HG03565 (cell line): ENCODE measurements around the gene ROPN1B.
"Not testable (repeated sequence)": the region's sequence is repeated elsewhere in the genome, so short reads cannot be mapped to it uniquely, and the experiment has no call there.

Source experiments
- ATAC-seq: cut with Tn5 transposase; IDR thresholded peaks from one replicate; pipeline ENCODE4 v1.9.1; 2021; ENCODE audit warnings: mild to moderate bottlenecking, moderate library complexity; ENCODE audit not compliant: unreplicated experiment

ROPN1B gene

DNA sequence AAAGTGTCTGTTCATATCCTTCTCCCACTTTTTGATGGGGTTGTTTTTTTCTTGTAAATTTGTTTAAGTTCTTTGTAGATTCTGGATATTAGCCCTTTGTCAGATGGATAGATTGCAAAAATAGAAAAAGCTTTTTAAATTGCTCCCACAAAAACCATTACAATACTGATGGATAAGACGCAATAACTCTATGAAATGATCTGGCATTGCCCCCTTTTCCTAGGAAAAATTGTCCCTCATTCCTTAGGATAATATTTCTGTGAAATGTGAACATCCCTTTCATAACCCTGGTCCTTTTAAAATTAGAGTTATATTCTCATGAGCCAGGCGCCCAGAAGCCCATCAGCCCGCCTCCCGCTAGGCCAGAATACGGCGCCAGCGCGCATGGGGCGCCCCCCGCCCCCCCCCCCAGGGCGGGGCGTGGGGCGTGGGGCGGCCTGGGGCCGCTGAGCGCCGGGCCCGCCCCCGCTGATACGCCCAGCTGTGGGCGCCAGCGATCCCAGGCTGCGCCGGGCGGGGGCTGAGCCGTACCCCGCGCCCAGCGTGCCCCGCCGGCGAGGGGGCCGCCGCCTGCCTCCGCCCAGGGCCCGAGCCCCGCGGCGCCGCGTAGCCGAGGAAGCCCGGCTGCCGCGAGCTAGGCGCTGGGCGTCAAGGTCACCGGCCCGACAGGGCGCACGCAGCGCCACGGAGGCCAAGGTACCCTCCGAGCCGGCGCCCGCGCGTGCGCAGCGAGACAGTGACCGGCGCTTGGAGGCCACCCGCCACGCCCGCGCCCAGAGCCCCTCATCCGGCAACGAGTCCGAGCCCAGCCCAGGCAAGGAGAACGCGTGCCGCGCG is 11.1 kb upstream of the ROPN1B start:
- no peak for ATAC-seq

DNA sequence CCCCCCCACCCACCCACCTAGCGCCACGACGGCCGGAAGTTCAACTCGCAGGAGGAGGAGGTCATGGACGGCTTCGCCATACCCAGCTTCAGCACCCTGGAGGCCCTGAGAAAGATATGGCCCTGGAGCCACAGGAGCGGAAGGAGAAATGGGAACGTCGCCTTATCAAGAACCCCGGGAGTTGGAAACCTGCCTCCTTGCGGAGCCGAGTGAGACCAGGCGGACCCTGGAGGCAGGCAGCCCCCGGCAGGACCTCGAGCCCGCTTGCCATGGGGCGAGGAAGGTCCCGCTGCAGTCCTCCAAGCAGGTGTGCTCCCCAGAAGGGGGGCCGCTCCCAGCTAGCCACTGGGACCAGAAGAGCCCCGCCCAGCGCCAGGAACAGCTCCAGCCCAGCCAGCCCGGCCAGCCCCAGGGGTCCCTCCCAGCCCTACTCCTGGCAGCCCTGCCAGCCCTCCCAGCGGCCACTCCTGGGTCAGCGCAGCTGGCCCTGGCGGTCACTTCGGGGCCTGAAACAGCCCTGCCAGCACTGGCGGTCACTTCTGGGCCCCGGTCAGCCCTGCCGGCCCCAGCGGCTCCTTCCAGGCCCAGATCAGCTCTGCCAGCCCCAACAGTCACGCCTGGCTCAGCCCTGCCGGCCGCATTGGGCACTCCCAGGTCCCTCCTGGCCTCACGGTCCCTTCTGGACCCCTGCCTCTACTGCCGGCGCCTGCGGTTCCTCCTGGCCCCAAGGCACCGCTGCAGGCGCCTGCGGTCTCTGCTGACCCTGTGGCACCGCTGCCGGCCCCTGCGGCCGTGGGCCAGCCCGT is 10.3 kb upstream of the ROPN1B start:
- no peak for ATAC-seq

DNA sequence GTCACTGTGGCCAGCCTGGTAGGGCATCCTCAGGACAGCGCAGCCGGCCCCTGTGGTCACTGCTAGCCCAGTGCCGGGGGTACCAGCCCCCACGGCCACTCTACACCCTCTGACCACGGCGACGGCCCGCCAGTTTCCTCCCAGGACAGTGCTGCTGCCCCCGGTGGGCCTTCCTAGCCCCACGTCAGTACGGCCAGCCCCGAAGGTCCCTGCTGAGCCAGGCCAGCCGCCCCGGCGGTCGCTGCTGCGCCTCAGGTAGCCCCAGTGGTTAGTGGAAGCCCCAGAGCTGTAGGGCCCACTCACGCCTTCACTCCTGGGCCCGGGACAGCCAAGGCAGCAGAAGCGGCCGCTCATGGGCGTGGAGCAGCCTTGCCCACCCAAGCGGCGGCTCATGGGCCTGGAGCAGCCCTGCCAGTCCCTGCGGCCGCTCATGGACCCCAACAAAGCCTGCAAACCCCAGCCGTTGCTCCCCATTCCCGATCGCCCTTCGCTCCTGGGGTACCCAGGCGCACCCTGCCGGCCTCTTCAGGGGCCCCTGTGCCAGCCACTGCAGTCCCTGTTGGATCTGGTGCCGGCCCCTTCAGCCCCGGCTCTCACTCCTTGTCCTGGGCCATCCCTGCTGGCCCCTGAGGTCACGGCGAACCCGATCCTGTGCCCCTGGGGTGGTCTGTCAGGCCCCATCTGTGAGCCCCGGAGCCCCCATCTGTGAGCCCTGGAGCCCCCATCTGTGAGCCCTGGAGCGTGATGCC is 9.5 kb upstream of the ROPN1B start:
- ATAC-seq = no peak

DNA sequence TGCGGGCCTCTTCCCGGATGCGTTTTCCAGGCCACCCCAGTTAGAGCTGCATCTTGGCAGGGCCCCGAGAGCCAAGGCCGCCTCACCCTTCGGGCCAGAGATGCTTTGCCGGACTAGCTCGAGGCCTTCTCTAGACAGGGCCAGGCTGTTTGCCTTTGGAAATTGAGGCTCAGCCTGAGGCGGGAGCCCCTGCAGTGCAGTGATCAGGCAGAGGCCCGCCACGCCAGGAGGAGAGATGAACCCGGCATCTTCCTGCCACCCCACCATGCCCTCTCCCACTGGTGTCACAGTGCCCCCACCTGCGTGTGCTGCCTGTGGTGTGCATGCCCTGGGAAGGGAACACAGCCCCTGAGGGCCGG is 8.9 kb upstream of the ROPN1B start:
- no peak for ATAC-seq

DNA sequence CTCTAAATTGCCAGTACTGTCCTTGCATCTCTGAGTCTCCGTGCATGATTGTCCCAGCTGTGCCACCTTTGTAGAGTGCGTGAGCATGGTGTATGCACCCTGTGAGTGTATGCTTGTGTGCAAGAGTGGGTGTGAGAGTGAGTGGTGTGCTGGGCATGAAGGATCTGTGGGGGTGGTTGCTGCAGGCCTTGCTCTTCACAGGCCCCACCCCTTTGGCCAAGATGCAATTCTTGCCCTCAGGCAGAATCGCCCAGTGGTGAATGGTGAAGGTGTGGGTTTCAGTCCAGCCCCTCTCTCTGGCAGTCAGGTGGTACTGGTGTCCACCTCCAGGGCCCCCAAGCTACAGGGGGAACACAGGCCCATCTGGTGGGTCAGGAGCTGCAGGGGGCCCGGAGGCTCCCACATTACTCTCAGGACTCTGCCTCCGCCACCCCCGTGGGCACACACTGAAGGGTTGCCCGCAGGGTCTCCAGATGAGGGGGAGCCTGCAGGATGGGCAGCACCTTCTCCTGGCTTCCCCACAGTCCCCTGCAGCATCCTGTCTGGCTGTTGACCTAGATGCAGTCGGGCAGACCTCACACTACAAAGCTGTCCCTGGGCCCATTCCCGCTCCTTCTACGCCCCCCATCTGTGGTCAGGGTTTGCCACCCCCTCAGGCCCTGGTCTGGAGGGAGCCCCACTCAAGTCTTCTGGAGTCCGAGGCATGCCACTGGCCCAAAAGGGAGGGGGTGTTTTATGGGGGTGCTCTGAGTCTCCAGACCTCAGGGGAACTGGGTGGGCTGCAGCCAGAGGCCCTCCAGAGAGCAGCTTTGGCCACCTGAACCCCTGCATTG is 8.3 kb upstream of the ROPN1B start:
- no peak for ATAC-seq

DNA sequence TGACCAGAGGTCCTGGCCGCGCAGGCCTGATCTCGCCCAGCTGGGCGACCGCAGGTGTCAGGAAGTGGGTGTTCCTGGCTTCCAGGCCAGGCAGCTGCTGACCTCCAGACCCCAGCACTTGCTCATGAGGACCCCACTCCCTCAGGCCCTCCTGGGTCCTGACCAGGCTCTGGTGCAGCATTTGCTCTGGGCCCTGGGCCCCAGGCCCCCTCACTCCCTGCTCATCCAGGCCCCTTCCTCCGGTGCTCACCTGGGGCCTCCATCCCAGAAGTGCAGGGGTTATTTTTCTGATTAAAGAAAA is 7.7 kb upstream of the ROPN1B start:
- no peak for ATAC-seq

DNA sequence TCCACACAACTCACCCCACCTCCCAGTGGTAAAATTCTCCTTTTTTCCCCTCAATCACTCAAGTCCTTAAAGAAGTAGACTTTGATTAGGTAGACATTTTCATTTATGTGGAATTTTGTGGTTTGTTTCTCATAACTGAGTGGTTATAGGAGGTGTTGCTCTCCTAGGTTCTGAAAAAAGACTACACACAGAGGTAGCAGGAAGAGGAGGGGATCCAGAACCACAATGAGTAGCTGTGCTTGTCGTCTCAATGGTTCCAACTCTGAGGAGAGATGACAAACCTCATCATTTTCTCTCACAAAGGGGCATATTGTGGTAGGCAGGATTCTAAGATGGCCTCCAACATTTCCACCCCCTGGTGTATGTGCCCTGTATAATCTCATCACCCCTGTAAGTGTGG is 5.1 kb upstream of the ROPN1B start:
- ATAC-seq = not testable (repeated sequence)

DNA sequence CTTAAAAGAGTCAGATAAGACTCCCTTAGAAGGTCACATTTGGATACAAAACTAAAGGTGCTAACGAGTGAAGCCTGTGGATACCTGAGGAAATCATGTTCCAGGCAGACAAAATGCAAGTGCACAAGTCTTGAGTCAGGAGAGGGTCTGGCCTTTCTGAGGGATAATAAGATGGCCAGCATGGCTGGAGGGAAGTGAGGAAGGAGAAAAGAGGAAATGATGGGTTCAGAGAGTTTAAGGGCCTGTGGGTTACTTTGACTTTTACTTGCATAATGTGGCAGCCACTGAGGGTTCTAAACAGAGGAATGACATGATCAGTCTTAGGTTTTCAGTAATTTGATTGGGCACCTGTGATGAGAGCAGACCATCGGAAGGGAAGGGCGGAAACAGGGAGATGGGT is 3.5 kb upstream of the ROPN1B start:
- ATAC-seq = no peak

DNA sequence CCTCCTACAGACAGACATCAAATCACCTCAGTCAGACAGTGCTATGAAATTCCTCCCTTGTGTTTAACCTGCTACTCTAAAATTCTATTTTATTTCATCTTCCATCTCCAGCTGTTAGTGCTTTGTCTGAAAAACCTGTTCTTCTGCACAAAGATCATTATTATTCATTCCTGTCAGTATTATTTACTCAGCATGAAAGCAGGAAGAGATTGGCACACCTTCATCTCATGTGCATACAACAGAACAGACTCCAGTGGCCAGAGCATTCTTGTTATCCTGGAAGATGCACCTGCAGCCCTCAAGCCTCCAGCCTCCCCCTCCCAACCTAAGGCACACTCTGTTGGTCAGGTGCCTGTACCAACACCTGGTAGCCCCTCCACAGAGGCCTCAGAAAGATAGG is 1.8 kb upstream of the ROPN1B start:
- no peak for ATAC-seq

DNA sequence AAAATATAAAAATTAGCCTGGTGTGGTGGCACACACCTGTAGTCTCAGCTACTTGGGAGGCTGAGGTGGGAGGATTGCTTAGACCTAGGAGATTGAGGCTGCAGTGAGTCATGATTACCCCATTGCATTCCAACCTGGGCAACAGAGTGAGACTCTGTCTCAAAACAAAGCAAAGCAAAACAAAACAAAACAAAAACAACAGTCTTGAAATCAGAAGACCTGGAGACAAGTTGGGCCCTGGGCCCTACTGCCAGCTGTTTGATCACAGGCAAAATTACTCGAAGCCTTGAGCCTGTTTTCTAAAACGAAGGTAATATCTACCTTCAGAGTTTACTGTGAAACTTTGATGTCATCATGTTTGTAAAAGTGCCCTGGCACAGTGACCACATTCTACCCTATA is 857 bp upstream of the ROPN1B start:
- ATAC-seq = not testable (repeated sequence)

DNA sequence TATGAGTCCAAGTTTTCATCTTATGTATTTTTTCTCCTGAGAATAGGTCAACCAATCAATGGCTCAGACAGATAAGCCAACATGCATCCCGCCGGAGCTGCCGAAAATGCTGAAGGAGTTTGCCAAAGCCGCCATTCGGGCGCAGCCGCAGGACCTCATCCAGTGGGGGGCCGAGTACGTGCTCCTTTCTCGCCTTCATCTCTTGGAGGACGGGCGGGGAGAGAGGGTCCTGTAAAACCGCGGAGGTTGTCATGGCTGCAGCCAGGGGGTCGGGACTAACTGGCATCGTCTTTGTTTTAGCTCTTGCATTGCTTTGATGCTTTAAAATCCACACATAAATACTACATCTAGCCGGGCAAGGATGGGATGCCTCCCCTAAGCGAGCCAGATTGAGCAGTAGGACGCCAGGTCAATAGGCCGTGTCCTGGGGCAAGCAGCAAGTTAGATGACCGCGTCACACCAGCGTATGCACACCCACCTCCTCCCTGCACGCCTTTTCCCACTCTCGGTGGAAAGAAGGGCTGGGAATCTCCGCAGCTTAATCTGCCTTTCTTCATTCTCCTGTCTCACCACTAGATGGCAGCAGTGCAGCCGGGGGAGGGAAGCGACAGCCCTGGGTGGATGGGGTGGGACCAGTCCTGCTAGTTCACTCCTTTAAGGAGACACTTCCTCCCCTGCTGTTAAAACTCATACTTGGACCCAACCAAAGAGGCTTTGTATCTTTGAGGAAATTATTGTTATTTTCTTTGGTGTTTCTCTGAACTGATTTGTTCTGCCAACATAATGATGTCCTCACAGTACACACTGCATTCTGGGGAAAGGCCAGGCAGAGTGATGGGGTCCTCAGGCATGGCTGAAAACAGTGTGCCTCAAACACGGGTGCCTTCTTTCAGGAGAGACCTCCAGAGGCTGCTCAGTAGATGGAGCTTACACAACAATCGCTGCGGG is 3.3 kb downstream of the ROPN1B start:
- peak; percentile 40 for ATAC-seq

DNA sequence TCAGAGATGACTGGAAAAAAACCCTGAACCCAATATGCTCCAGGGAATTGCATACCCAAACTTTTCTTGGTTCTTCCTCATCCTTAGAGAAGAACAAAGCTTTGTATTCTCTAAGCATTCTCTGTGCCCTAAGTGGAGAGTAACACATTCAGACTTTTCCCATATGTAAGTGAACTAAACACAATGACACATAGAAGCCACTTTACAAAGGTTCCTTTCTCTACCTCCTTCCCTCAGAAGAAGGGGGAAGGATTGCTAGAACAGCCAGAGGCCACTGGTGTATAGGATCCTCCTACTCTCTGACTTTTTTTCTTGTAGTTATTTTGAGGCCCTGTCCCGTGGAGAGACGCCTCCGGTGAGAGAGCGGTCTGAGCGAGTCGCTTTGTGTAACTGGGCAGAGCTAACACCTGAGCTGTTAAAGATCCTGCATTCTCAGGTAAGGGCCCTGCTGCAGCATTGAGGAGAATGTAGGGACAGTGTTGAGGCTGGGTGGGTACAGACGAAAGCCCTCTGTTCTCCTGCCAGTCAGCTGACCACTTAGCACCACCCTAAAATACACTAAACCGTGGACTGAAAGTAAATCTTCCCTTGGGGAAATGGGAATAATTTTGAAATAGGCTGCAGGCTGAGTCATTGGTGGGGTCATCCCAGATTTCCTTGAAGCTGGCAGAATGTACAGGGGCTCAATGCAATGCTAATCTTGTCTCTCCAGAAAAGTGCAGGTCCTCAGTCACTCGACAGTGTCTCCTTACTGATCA is 6.4 kb downstream of the ROPN1B start:
- not testable (repeated sequence) for ATAC-seq

DNA sequence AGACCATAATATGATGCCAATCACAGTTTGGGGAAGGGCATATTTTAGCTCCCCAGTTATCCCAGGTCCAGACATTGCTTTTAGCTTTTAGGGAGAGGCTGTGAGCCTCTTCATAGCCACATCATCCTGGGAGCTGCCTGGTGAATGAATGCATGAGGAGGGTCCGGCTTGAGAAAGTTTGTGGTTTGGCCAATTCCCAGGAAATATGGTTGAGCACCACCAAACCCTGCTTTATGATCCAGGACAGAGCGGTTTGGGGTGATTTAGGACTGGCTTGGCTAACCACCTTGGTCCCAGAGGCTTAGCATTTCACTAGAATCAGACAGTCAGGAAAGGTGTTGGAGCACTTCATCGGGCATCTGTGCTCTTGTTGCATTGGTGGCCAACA is 7.0 kb downstream of the ROPN1B start:
- ATAC-seq = not testable (repeated sequence)

DNA sequence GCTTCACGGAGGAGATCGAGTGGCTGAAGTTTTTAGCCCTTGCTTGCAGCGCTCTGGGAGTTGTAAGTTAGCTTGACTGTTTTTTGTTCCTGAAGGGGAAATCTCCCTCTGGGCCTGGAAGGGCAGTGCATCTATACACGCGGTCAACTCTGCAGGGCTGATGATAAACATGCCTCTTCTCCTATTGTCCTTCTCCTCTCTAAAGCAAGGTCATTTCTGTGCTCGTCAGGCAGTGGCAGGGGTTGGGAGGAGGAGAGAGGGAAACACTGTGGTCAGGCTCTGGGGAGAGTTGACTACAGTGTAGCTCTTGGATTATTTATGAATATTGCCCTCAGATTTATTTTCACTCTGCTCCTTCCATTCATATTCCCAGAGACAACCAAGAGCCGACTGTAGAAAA is 8.1 kb downstream of the ROPN1B start:
- not testable (repeated sequence) for ATAC-seq

DNA sequence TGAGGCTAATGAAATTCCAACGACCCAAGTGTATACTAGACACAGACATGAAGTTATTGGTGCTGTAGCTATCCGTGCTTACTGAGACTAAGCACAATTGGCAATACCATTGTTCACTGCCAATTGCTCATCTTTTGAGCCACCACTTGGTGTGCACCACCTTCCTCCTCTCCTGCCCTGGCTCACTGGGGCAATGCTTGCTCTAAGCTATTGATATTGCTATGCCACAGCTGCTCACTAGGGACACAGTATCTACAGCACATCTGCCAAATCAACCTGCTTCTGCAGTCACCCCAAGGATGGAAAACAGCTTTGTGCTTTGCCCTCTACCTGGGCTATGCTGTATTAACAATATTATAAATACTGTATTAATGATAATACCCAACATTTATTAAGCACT is 16.0 kb downstream of the ROPN1B start:
- not testable (repeated sequence) for ATAC-seq

DNA sequence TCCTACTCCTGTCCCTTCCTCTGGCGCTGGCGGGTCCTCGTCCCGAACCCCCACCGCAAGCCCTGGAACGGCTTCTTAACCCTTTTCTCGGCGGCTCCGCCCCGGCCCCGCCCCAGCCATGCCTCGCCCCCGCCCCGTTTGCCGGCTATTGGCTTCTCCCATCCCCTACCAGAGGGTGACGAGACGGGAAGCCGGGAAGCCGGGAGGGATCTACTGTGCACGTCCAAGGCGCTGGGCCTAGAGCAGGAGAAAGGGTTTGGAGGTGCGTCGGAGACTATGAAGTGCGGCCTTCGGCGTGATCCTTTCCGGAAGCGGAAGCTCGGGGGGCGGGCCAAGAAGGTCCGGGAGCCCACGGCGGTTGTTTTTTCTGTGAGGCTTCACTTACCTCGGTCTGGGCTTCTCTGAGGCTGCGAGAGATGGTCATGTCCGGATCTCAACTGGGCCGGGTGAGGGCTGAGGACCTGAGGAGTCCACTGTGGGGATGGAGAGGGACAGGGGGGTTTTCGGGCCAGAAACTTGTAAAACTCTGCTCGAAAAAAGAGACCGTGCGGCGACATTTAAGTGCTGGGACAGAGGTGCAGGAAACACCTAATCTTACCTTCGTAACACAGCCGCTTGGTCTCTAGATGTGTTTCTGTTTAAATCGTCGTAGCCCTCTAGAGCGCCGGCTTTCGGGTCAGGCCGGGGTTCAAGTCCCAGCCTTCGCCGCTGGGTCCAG is 21.4 kb downstream of the ROPN1B start:
- ATAC-seq = peak; percentile 45

DNA sequence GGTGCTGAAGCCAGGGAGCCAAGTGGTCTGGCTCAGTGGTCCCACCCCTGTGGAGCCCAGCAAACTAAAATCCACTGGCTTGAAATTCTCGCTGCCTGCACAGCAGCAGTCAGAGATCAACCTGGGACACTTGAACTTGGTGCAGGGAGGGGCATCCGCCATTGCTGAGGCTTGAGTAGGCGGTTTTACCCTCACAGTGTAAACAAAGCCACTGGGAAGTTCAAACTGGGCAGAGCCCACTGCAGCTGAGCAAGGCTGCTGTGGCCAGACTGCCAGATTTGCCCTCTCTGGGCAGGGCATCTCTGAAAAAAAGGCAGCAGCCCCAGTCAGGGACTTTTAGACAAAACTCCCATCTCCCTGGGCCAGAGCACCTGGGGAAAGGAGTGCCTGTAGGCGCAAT is 27.8 kb downstream of the ROPN1B start:
- ATAC-seq = not testable (repeated sequence)

DNA sequence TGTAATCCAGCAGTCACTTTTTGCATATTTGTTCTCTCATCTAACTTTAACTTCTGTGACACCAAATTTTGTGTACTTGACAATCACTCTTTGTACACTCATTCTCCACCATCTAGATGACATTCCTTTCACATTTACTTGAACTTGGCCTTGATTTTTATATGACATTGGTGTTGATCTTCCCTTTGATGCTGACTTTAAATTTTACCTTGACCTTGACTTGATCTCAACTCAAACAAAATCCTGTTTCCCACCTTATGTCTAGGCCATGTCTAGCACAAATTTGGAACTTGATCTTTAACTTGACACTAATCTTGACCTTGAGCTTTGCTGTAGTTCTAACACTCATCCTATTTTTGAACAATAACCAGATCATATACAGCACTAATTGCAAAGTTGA is 33.2 kb downstream of the ROPN1B start:
- no peak for ATAC-seq
